Epidermal melanocyte (primary cell): ENCODE measurements around the gene KCTD6.

Experiments
- DNase-seq: peaks from one replicate; pipeline ENCODE4 v3.0.0; 2011; ENCODE audit warnings: low spot score; ENCODE audit not compliant: insufficient read length

KCTD6 gene

DNA sequence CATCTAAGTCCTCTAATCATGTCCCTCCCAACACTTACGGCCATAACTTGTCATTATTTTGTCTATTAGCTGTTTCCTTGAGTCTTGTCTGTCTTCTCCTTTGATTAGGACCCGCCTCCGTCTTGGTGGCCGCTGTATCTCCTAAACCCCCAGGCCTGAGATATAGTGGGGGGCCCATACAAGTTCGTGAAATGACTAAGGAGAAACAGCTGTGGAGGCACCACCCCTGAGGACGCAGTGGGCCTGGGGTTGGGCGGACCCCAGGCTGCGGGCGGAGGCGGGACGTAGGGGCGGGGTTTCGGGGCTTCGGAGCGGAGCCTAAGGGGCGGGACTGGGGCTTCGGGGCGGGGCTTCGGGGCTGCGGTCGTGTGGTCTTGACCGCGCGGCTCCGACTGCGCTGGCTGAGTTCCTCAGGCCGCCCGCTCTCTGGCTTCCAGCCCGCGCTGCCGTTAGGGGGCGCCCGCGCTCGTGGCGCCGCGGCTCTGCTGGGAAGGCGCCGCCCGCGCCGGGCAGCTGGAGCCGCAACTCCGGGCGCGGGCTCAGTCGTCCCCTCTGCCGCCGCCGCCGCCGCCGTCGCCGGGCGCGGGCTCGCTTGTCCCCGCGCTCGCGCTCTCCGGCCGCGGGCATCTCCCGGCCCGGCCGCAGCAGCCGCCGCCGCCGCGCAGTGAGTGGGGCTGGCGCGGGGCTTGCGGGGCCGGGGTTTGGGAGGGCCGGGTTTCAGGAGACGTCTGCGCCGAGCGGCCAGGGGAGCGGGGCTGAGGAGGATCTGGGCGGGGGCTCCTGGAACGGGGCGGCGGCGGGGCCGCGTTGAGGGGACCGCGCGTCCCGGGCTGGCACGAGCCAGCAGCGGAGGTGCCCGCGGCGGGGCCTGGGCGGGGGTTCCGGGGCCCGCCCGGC, at the start of gene KCTD6:
TSS of gene KCTD6 (plus strand) at position 591 of the 897 bp plus-strand sequence. CDS start 6,660 bp downstream, outside the sequence.
- DNase-seq = peak; percentile 78

DNA sequence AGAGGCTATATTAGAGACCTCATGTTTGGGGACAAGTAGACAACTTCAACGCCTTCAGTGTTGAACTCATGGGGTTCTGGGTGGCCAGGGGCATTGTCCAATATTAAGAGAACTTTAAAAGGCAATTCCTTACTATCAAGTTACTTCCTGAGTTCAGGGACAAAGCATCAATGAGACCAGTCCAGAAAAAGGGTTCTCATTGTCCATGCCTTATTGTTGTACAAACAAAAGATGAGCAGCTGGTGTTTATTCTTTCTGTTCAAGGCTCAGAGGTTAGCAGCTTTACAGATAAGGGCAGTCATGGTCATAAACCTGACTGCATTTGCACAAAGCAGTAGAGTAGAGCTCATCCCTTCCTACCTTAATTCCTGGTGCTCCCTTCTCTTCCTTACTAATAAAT, 39.7 kb upstream of the KCTD6 start:
- no peak for DNase-seq

DNA sequence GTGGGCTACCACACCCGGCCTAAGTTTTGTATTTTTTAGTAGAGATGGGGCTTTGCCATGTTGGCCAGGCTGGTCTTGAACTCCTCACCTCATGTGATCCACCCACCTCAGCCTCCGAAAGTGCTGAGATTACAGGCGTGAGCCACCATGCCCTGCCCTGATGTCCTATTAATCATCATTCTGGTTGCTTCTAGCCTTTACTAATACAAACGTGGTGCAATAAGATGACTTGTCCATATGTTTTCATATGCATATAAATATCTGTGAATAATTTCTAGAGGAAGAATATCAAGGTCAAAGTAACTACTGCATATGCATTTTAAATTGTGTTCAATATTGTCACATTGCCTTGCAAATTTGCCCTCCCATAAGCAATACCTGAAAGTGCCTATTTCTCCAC, 32.7 kb upstream of the KCTD6 start:
- no peak for DNase-seq

GRCh38 chr3:58462829-58463180, 29.1 kb upstream of the KCTD6 start:
- no peak for DNase-seq

GRCh38 chr3:58463181-58463941, 28.5 kb upstream of the KCTD6 start:
- DNase-seq = peak; percentile 73

- no peak for DNase-seq
These were observed 28.0 kb upstream of the KCTD6 start for GRCh38 chr3:58463942-58464271.

- DNase-seq = no peak
These were observed 27.0 kb upstream of the KCTD6 start for GRCh38 chr3:58464866-58465265.

DNA sequence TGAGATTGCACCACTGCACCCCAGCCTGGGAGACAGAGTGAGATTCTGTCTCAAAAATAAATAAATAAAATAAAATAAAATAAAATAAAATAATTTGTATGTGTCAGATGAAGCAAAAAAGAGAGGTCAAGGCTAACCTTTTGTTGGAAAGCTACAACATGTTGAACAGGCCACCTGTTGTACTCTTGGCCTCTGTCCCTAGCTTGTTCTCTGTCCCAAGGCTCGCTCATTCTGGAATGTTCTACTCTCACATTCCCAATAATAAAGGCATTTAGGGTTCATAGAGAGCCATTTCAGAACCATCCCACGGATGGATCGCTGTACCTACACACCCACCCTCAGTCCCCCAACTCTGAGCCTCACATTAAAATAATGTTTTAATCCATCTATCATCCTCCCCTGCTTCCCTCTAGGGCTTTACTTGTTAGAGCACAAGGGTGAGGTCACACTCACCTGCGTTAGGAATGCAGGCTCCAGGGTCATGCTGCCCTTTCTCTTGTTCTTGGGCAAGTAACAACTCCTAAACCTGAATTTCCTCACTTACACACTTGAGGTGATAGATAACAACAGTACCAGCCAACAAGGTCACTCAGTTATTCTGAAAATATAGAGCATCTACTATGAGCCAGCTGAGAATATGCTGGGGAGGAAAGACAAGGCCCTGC, 24.9 kb upstream of the KCTD6 start:
- DNase-seq = no peak

- DNase-seq = no peak
These were observed 22.8 kb upstream of the KCTD6 start for GRCh38 chr3:58469096-58469495.

GRCh38 chr3:58470363-58471024, 21.4 kb upstream of the KCTD6 start:
- DNase-seq = no peak

DNA sequence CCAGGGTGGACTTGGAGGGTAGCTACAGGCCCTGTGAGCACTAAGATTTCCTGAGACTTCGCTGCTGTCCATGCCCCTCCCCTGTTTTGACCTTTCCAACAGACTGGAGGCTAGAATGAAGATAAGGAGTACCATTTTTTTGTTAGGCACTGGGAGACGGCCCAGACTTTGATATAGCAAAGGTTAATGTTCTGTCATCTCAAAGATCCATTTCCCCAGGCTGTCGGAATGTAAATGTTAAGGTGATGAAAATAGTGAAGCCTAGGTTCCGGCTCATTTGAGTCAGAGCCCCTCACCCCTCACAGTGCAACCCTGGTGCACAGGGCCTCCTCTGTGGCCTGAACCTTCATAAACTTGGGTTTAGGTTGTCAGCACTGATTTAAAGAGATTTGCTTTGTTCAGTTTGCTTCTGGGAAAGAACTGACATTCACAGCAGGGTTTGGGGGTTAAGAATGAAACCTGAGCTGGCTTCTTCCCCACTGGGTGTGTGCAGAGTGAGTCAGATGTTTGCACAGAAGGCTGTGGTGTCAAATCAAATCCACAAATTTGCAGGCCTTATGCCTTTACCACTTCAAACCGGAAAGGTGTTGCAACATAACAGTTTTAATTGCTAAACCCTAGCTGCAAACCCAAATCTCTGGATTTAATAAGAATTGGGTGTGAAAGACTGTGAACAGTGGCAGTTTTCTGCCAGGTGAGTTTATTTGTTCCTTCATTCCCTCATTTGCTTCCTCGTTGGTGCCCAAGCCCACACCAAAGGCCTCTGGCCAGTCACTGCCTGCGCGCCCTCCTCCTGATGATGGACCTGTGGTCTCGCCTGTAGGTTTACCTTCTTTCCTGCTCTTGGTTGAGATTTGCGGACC, 20.6 kb upstream of the KCTD6 start:
- no peak for DNase-seq

GRCh38 chr3:58473275-58473674, 18.6 kb upstream of the KCTD6 start:
- no peak for DNase-seq

GRCh38 chr3:58474348-58474911, 17.5 kb upstream of the KCTD6 start:
- DNase-seq = no peak

DNA sequence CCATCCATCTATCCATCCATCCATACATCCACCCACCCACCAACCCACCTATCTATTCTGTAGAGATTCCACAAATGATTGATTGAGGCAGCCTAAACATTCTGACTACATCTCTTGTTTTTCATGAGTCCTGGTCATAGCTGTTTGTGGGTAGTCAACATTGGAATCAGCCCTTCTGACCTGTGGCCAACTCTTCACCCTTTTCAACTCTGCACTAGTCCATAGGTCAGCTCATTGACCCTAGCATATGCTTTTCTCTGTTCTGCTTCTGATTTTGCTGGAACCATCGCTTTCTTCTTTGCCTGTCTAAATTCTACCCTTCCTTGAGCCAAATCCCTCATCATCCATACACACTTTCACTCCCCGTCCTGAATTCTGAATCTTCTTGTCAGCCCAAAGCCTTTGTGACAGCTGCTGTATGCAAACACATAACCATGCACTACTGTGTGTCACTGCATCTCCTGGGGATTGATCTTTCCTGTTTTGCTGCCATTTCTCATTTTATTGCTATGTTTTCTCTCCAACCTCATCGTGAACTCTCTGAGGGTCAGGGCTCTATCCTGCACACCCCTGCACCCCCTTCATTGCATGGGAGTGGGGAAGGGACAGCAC, 16.8 kb upstream of the KCTD6 start:
- DNase-seq = no peak

- no peak for DNase-seq
These were observed 13.1 kb upstream of the KCTD6 start for GRCh38 chr3:58478781-58479180.

GRCh38 chr3:58480309-58480708, 11.6 kb upstream of the KCTD6 start:
- DNase-seq = no peak

DNA sequence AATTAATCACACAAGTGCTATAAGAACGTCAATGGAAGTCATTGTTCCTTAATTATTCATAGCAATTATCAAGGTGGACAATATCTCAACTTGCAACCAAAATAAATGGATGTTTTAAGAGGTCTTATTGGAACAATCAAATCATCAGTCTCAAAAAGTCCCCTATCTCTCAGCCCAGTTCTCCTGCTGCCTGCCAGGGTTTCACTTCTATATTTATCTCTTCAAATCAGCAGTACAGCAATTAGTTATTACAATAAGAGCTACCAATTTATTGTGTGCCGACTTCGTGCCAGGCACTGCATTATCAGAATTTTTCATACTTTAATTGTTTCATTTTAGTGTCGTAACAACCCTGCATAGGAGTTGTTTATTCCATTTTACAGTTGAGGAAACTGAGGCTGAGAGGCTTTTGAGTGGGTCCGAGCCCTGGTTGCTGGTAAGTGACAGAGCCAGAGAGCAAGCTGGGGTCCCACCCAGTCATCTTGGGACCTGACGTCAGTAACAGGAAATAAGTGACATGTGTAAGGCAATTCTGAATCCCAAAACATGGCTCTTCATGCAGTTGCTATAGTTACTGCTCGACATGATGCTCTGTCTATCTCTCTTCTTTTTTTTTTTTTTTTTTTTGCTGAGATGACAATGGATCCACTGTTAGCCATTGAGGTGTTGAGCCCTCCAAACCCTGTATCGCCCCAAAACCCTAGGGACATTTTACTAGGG, 8.8 kb upstream of the KCTD6 start:
- no peak for DNase-seq

DNA sequence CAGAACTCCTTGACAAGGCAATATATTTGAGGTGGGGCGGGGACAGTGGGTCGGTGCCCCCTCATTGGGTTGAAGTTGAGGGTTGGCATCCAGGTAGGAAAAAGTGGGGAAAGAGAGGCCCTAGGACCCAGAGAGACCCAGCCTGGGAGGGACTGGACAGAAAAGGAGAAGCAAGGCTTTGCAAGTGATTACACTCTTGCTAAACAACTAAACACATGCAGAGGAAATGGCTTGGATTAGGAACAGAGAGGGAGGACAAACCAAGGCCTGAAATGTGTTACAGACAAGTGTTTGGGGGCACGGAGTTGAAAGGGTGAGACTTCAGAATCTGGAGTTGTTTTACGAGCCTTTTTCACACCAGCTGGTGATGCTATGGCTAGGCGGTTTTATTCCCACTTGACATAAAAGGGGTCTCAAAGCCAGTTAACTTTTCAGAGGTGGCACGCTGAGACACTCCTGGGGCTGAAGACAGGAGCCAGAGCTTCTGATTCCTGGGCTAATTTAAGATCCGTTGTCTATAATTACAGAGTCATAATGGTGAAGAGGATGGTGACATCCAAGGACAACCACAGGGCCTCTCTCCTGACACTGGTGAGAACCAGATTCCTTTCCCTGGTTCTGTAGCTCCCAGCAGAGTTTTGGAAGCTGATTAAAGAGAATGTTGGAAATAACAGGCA, 7.7 kb upstream of the KCTD6 start:
- DNase-seq = no peak

DNA sequence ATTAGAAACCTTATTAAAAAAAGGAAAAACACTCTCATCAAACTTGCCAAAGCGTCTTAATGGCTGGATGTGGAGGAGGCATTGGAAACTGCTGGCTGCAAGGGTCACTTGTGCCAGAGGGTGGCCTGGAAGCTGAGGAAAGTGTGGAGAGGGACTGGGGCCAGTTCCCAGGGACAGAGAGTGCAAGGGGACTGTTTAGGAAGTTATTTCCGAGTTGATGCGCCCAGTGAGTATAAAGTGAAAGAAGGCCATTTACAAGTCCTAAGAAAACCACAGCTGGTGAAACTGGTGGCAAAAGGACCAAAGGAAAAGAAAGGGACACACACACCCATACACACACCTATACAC, 7.2 kb upstream of the KCTD6 start:
- DNase-seq = no peak
